HEK293 (cell line): ENCODE measurements around the gene DCDC1.

Source experiments
- BCL11A ChIP-seq: fragments of 450-650 bp; formaldehyde crosslinking; IDR thresholded peaks from 2 replicates; pipeline ENCODE4 v1.5.1; 2016; ENCODE audit warnings: low read depth, missing biosample characterization, missing genetic modification characterization
- TCF7L2 ChIP-seq: IDR thresholded peaks from 2 replicates; pipeline ENCODE4 v1.6.1; 2011; ENCODE audit warnings: low read depth, mild to moderate bottlenecking, inconsistent platforms, low read length, moderate library complexity, borderline replicate concordance
- ZNF549 ChIP-seq: fragments of 450-650 bp; IDR thresholded peaks from 2 replicates; pipeline ENCODE4 v1.5.1; 2018; ENCODE audit warnings: missing biosample characterization, missing genetic modification characterization, mild to moderate bottlenecking, inconsistent platforms, moderate library complexity
- TF ChIP-seq, protein P1 (sequence below): fragments of 450-650 bp; formaldehyde crosslinking; IDR thresholded peaks from 2 replicates; pipeline ENCODE4 v1.5.1; 2016; ENCODE audit warnings: missing biosample characterization, missing genetic modification characterization, borderline replicate concordance
- TF ChIP-seq, protein P2 (sequence below): fragments of 450-650 bp; formaldehyde crosslinking; IDR thresholded peaks from 2 replicates; pipeline ENCODE4 v1.5.1; 2016; ENCODE audit warnings: missing biosample characterization, missing genetic modification characterization
- TF ChIP-seq, protein P3 (sequence below): IDR thresholded peaks from 2 replicates; pipeline ENCODE4 v1.6.1; 2011; ENCODE audit warnings: mild to moderate bottlenecking, low read depth, low read length, borderline replicate concordance
- TF ChIP-seq, protein P4 (sequence below): fragments of 450-650 bp; formaldehyde crosslinking; IDR thresholded peaks from 2 replicates; pipeline ENCODE4 v1.5.1; 2016; ENCODE audit warnings: missing biosample characterization, missing genetic modification characterization

DNA sequence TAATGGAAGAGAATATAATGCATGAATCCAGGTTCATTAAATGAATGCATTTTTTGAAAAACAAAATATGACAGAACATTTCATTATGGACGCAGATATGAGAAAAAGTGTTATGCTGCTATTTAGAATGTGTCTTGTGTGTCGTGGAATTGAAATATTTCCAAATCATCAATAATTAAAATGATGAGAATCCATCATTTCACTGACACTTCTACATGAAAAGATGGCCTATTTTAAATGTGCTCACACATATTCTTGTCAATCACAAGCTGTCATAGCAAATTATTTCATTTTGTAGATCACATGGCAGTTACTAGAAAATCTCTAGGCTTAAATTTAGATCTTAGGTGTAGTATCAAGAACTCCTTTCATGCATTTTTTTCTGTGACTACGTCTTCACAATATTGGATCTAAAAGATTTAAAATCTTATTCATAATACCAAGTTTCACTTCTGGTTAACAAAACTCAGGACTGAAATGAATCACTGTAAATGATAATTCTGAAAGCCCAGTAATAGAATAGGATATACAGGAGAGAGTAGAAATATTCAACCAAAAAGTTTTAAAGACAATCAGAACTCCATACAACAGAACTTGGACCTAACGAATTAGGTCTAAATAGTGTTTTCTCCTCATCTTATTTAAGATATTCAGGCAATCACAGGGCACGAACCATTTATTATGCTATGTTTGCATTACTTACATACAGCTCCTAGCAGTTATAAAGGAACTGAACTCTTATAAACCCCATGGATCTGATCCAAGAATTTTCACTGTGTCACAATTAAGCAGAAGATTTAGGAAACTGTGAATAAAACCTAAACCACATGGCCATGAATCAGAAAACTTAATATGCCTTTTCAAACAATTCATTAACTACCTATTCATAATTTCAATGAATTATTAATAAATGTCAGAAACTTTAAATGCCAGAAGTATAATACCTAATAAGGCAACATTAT, 67.7 kb downstream of the DCDC1 start:
- TF ChIP-seq BCL11A (tag by site-specific recombination) = no peak
- TF ChIP-seq, protein P1, sequence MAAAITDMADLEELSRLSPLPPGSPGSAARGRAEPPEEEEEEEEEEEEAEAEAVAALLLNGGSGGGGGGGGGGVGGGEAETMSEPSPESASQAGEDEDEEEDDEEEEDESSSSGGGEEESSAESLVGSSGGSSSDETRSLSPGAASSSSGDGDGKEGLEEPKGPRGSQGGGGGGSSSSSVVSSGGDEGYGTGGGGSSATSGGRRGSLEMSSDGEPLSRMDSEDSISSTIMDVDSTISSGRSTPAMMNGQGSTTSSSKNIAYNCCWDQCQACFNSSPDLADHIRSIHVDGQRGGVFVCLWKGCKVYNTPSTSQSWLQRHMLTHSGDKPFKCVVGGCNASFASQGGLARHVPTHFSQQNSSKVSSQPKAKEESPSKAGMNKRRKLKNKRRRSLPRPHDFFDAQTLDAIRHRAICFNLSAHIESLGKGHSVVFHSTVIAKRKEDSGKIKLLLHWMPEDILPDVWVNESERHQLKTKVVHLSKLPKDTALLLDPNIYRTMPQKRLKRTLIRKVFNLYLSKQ (tag by site-specific recombination) = no peak
- TF ChIP-seq, protein P2, sequence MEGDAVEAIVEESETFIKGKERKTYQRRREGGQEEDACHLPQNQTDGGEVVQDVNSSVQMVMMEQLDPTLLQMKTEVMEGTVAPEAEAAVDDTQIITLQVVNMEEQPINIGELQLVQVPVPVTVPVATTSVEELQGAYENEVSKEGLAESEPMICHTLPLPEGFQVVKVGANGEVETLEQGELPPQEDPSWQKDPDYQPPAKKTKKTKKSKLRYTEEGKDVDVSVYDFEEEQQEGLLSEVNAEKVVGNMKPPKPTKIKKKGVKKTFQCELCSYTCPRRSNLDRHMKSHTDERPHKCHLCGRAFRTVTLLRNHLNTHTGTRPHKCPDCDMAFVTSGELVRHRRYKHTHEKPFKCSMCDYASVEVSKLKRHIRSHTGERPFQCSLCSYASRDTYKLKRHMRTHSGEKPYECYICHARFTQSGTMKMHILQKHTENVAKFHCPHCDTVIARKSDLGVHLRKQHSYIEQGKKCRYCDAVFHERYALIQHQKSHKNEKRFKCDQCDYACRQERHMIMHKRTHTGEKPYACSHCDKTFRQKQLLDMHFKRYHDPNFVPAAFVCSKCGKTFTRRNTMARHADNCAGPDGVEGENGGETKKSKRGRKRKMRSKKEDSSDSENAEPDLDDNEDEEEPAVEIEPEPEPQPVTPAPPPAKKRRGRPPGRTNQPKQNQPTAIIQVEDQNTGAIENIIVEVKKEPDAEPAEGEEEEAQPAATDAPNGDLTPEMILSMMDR (tag by site-specific recombination) = no peak
- TF ChIP-seq TCF7L2 = no peak
- TF ChIP-seq, protein P3, sequence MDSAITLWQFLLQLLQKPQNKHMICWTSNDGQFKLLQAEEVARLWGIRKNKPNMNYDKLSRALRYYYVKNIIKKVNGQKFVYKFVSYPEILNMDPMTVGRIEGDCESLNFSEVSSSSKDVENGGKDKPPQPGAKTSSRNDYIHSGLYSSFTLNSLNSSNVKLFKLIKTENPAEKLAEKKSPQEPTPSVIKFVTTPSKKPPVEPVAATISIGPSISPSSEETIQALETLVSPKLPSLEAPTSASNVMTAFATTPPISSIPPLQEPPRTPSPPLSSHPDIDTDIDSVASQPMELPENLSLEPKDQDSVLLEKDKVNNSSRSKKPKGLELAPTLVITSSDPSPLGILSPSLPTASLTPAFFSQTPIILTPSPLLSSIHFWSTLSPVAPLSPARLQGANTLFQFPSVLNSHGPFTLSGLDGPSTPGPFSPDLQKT = no peak
- TF ChIP-seq, protein P4, sequence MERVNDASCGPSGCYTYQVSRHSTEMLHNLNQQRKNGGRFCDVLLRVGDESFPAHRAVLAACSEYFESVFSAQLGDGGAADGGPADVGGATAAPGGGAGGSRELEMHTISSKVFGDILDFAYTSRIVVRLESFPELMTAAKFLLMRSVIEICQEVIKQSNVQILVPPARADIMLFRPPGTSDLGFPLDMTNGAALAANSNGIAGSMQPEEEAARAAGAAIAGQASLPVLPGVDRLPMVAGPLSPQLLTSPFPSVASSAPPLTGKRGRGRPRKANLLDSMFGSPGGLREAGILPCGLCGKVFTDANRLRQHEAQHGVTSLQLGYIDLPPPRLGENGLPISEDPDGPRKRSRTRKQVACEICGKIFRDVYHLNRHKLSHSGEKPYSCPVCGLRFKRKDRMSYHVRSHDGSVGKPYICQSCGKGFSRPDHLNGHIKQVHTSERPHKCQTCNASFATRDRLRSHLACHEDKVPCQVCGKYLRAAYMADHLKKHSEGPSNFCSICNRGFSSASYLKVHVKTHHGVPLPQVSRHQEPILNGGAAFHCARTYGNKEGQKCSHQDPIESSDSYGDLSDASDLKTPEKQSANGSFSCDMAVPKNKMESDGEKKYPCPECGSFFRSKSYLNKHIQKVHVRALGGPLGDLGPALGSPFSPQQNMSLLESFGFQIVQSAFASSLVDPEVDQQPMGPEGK (tag by site-specific recombination) = no peak
- no peak for TF ChIP-seq ZNF549 (tag by site-specific recombination)
